ENCODE data around the gene TMEM30A.

The TMEM30A gene

GRCh38 chr6:75211920-75212590, 72.5 kb downstream of the TMEM30A start:
- DNase-seq, result no peak

- no peak for DNase-seq
Observed at GRCh38 chr6:75210885-75211739, 73.5 kb downstream of the TMEM30A start.

GRCh38 chr6:75209184-75209723, 75.3 kb downstream of the TMEM30A start:
- no peak for DNase-seq

GRCh38 chr6:75208298-75209183, 76.1 kb downstream of the TMEM30A start:
- peak; percentile 67 for DNase-seq

- no peak for DNase-seq
Observed at GRCh38 chr6:75206576-75207342, 77.8 kb downstream of the TMEM30A start.

GRCh38 chr6:75205776-75206575, 78.6 kb downstream of the TMEM30A start, which contains the start of gene COL12A1:
COL12A1 (minus strand) TSS chr6:75206053; CDS start chr6:75202792, 3,261 bp downstream.
- DNase-seq, result no peak

- no peak for DNase-seq
Observed at GRCh38 chr6:75204959-75205775, 79.4 kb downstream of the TMEM30A start.

GRCh38 chr6:75204217-75204958, 80.2 kb downstream of the TMEM30A start:
- no peak for DNase-seq

GRCh38 chr6:75203721-75204120, 80.9 kb downstream of the TMEM30A start:
- no peak for DNase-seq
